IPS DF 19.7 (cell line): ENCODE results near the gene URGCP.
"Not testable (repeated sequence)": the region's sequence is repeated elsewhere in the genome, so short reads cannot be mapped to it uniquely, and the experiment has no call there.

Experiments used
- DNase-seq: peaks from one replicate; pipeline ENCODE4 v3.0.0-alpha.2; 2013; ENCODE audit warnings: low read depth, low spot score

The URGCP gene

GRCh38 chr7:43872406-43873110, 33.8 kb downstream of the URGCP start:
- DNase-seq = no peak

DNA sequence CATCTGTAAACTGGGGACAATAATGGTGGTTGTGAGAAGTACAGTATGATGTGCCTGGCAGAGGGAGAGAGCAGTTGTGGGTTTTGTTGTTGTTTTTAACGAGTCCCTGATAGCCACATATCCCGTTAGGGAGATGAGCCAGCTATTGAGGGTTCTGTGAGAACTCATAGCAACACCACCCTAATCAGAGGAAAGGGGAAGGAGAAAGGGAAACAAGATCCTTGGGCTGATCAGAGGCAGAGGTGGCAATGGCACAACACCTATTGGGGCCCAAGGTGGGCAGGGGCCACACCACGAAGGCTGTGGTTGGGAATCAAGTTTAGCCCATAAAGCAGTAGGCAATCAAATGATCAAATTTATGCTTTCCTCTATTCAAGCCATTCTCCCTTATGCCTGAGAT, 35.3 kb downstream of the URGCP start:
- DNase-seq = no peak

- no peak for DNase-seq
Measured at GRCh38 chr7:43870316-43870715, 36.1 kb downstream of the URGCP start.

DNA sequence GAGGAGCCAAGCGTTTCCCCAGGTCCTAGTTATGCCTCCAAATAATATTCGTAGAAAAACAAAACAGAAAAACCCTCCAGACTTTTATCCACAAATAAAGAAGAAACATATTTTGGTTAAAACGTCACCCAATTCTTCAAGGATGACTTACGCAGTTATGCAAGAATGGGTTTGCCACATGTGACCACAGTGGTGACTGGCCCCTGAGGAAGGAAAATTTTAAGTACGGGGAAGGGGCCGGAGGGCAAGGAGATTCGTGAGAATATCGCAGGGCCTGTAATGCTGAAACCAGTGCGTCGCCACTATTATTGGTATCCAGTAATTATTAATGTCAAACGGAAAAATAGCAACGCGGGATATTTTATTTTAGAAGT, 36.5 kb downstream of the URGCP start:
- DNase-seq = no peak

DNA sequence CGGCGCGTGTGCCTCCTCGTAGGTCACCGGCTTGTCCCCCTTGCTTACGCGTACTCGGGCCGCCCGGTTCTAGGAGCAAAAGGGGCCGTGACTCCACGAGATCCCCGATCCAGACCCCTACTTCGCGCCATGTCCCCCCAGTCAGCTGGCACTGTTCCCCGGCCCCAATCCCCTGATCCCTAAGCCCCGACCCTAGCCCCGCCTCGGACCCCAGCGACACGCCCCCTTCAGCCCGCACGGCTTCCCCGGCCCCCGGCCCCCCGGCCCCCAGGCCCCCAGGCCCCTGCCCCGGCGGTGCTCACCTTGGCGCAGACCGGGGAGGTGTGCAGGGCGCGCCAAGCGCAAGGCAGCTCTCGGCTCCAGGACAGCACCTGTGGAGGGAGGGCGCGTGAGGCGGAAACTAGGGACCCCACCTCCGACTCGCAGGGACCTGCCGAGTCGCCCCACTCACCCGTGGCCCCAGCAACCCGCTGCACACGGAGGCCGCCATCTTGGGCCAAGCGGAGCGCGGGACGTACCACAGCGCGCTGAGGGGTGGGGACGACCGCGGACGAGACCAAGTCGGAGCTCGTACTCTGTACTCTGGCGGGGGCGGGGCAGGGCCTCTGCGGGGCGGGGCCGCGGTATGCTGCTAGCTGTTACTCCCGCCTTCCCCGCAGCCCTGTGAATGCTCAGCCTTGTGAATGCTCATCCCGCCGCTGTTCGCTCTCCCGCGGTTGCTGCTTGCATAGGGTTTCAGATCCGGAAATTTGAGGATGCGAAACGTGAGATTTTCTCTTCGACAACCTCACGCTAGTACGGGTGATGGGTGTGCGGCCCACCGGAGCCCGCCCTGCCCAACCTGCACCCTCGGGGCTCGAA, 37.2 kb downstream of the URGCP start, which contains the start of gene MRPS24:
TSS of gene MRPS24 (minus strand) at position 512 of the 861 bp plus-strand sequence. CDS start at position 490, 22 bp downstream.
- DNase-seq = peak; percentile 74

- no peak for DNase-seq
Measured at GRCh38 chr7:43868681-43869005, 37.8 kb downstream of the URGCP start.

DNA sequence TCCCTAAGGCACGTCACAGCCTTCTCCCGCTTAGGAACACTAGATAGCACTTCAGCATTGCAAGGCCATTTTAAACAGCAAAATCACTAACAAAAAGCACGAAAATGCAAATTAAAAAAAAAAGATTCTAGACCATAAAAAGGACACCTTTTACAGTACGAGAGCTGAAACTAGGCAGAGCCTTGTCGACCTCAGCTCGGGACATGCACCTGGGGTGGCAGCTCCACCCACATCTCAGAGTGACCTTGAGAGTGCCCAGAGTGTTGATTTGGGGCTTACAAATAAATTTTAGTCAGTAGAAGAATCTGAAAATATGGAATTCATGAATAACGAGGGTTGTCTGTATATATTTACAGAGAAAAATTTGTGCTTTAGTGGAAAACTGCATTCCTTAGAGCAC, 38.2 kb downstream of the URGCP start:
- no peak for DNase-seq

DNA sequence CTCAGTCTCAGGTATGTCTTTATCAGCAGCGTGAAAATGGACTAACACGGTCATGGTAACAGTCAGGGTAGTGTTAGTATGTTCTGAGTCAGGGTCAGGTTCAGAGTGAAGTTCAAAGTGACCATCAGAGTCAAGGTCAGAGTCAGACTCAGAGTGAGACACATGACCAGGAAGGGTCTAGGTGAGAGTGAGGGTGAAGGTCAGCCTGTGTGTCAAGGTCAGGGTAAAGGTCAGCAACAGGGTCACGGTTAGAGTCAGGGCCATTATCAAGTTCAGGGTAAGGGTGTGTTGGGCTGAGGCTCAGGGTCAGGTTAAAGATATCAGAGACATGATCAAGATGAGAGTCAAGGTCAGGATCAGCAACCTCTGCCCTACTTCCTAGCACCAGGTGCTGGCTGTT, 41.1 kb downstream of the URGCP start:
- no peak for DNase-seq

DNA sequence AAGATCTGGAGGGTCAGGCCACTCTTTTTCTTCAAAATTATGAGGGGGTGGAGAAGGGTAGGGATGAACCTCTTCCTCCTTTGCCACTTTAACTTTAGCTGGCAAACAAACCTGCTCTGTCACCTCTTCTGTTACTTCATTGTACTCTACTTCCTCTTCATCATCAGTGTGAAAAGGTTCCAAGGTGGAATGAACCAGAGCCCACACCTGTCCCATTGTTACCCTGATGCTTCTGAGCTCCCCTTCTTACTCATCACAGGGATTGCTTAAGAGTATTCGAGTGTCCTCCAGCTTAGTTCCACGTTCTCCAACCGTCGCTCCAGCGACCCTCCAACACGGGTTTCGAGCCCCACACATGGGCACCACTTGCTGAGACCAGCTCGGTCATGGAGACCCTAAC, 42.3 kb downstream of the URGCP start:
- DNase-seq = no peak

- no peak for DNase-seq
Measured at GRCh38 chr7:43856996-43857395, 49.4 kb downstream of the URGCP start.

DNA sequence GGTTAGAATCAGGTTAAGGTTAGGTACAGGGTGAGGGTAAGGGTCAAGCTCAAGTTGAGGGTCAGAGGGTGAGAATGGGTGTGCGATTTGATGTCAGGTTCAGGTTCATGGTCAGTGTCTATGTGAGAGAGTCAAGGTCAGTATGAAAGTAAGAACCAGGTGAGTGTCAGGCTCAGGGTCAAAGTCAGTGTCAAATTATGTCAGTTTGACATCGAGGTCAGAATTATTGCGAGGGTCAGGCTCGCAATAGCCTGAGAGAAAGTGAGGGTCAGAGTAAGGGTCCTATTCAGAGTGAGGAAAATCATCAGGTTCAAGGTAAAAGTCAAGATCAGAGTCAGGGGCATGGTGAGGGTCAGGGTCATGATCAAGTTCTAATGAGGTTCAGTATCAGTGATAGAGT, 50.1 kb downstream of the URGCP start:
- no peak for DNase-seq

- DNase-seq = no peak
Measured at GRCh38 chr7:43855176-43855575, 51.2 kb downstream of the URGCP start.

DNA sequence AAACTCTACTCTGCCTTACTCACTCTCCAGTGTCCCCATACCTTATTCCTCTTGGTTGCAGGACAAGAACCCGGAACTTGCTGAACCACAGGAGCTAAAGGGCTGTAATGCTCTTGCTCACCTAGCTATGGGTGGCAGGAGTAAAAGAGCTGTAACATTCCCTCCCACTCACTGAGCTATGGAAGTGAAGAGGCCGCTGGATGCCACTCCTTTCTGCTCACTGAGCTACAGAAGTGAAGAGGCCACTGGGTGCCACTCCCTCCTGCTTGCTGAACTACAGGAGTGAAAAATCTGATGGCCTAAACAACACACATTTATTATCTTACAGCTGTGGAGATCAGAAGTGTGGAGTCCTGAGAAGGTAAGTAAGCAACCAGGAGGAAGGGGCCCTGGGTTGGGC, 54.6 kb downstream of the URGCP start:
- no peak for DNase-seq

GRCh38 chr7:43850348-43851116, 55.9 kb downstream of the URGCP start:
- DNase-seq = no peak

GRCh38 chr7:43849047-43849446, 57.3 kb downstream of the URGCP start:
- DNase-seq = no peak

GRCh38 chr7:43847496-43847895, 58.9 kb downstream of the URGCP start:
- DNase-seq = no peak

DNA sequence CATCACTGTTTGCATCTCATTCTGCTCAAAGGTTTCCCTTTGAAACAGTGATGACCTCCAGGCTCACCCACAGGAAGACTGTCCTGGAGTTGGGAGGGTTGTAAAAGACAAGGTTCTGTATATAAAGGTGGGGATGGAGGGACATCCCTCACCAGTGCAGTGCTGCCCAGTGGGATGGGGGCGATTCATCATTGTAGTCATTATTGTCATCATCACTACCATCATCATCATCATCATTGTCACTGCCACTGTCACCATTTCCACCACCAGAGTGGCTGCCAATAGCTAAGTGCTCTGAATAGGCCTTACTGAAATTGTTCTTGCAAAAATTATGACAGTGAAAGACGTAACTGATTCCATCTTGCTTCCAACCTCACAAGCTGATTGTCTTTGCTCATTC, 61.7 kb downstream of the URGCP start:
- DNase-seq = no peak

- no peak for DNase-seq
Measured at GRCh38 chr7:43844257-43844656, 62.1 kb downstream of the URGCP start.

DNA sequence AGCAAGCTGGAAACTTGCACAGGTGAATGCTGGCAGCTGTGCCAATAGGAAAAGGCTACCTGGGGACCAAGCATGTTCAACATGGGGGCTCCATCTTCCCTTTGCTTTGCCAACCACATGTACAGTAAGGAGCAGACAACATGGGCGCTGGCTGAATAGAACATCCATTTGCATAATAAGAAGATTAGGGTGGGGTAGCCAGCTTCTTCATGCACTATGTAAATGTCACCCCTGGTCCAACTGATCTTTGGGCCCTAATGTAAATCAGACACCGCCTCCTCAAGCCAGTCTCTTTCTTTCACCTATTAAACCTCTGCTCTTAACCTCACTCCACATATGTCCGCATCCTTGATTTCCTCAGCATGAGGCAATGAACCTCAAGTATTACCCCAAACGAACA, 63.1 kb downstream of the URGCP start:
- no peak for DNase-seq

DNA sequence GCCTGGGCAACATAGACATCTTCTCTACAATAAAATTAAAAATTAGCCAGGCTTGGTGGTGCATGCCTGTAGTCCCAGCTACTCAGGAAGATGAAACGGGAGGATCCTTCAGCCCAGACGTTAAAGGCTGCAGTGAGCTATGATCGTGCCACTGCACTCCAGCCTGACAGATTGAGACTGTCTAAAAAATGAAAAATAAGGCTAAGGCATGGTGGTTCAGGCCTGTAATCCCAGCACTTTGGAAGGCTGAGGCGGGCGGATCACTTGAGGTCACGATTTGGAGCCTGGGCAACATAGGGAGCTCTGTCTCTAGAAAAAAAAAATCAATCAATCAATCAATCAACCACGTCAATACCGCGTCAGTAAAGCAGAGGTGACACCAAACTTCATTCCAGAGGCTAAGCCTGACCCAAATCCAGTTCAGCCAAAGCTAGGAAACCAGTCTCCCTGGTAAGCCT, 68.2 kb downstream of the URGCP start:
- no peak for DNase-seq

DNA sequence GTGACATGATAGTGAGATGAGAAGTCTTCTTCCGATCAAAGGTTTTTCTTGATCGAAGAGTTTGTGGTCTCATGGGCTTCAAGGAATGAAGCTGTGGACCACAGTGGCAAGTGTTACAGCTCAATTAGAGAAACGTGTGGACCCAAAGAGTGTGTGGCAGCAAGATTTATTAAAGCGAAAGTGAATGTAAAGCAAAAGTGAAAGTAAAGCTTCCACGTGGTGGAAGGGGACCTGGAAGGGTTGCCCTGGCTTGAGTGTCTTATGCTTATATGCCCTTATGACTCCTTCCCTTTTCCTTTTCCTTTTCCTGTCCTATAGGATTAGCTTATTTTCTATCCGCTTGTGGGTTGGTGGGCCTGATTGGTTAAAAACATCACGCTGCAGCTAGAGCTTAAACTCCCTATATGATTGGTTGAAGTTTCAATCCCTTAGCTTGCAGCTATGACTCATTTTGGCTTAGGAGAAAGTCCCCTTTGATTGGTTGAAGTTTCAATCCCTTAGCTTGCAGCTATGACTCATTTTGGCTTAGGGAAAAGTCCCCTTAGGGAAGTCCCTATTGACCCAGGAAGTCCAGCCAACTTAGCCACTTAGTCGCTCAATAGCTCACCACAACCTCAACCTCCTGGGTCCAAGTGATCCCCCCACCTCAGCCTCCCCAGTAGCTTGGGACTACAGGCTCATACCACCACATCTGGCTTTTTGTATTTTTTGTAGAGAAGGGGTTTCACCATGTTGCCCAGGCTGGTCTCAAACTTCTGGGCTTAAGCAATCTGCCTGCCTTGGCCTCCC, 71.7 kb downstream of the URGCP start:
- DNase-seq = no peak

- not testable (repeated sequence) for DNase-seq
Measured at GRCh38 chr7:43830917-43831316, 75.5 kb downstream of the URGCP start.
